ENCODE data around the gene NDUFB4.

The NDUFB4 gene

GRCh38 chr3:120596116-120596852, at the start of gene NDUFB4:
NDUFB4 (plus strand) TSS chr3:120596336; CDS start chr3:120596360, 24 bp downstream.
- in situ Hi-C loops (cut with MboI; ENCODE audit: low sequenced_read_pairs): no loop called here

GRCh38 chr3:120550546-120550945, 45.6 kb upstream of the NDUFB4 start:
- in situ Hi-C loops (cut with MboI; ENCODE audit: low sequenced_read_pairs): loop anchor here (25.0 kb wide), 2 partner anchors 237 to 313 kb away; no protein-coding TSS in a partner anchor

- in situ Hi-C loops (cut with MboI; ENCODE audit: low sequenced_read_pairs): loop anchor here (25.0 kb wide), 2 partner anchors 235 to 315 kb away; no protein-coding TSS in a partner anchor
Observed at GRCh38 chr3:120552184-120553172, 43.7 kb upstream of the NDUFB4 start.

GRCh38 chr3:120554812-120555606, 41.1 kb upstream of the NDUFB4 start:
- in situ Hi-C loops (cut with MboI; ENCODE audit: low sequenced_read_pairs): loop anchor here (25.0 kb wide), 2 partner anchors 232 to 318 kb away; no protein-coding TSS in a partner anchor

GRCh38 chr3:120555657-120556509, 40.3 kb upstream of the NDUFB4 start:
- in situ Hi-C loops (cut with MboI; ENCODE audit: low sequenced_read_pairs): loop anchor here (25.0 kb wide), 2 partner anchors 231 to 319 kb away; no protein-coding TSS in a partner anchor

GRCh38 chr3:120557115-120557514, 39.0 kb upstream of the NDUFB4 start:
- in situ Hi-C loops (cut with MboI; ENCODE audit: low sequenced_read_pairs): loop anchor here (25.0 kb wide), 2 partner anchors 230 to 320 kb away; no protein-coding TSS in a partner anchor

- in situ Hi-C loops (cut with MboI; ENCODE audit: low sequenced_read_pairs): loop anchor here (25.0 kb wide), 2 partner anchors 228 to 322 kb away; no protein-coding TSS in a partner anchor
Observed at GRCh38 chr3:120558771-120559241, 37.3 kb upstream of the NDUFB4 start.

- in situ Hi-C loops (cut with MboI; ENCODE audit: low sequenced_read_pairs): loop anchor here (25.0 kb wide), 2 partner anchors 228 to 322 kb away; no protein-coding TSS in a partner anchor
Observed at GRCh38 chr3:120559242-120560061, 36.7 kb upstream of the NDUFB4 start.

- in situ Hi-C loops (cut with MboI; ENCODE audit: low sequenced_read_pairs): loop anchor here (25.0 kb wide), 2 partner anchors 227 to 323 kb away; no protein-coding TSS in a partner anchor
Observed at GRCh38 chr3:120560304-120561250, 35.6 kb upstream of the NDUFB4 start.

- in situ Hi-C loops (cut with MboI; ENCODE audit: low sequenced_read_pairs): loop anchor here (25.0 kb wide), 2 partner anchors 226 to 324 kb away; no protein-coding TSS in a partner anchor
Observed at GRCh38 chr3:120561251-120562045, 34.7 kb upstream of the NDUFB4 start.

- in situ Hi-C loops (cut with MboI; ENCODE audit: low sequenced_read_pairs): loop anchor here (25.0 kb wide), 2 partner anchors 224 to 326 kb away; no protein-coding TSS in a partner anchor
Observed at GRCh38 chr3:120563356-120564022, 32.6 kb upstream of the NDUFB4 start.

- in situ Hi-C loops (cut with MboI; ENCODE audit: low sequenced_read_pairs): loop anchor here (25.0 kb wide), 2 partner anchors 221 to 329 kb away; no protein-coding TSS in a partner anchor
Observed at GRCh38 chr3:120566243-120566975, 29.7 kb upstream of the NDUFB4 start.

GRCh38 chr3:120567370-120568201, 28.6 kb upstream of the NDUFB4 start:
- in situ Hi-C loops (cut with MboI; ENCODE audit: low sequenced_read_pairs): loop anchor here (25.0 kb wide), 2 partner anchors 220 to 330 kb away; no protein-coding TSS in a partner anchor

- in situ Hi-C loops (cut with MboI; ENCODE audit: low sequenced_read_pairs): loop anchor here (25.0 kb wide), 2 partner anchors 219 to 331 kb away; no protein-coding TSS in a partner anchor
Observed at GRCh38 chr3:120568202-120568531, 28.0 kb upstream of the NDUFB4 start.

Data from HL-60/S4 treated with retinoic acid at 250 ng/mL for 4 days and 3 days (cell line).